Activated naive CD8-positive, alpha-beta T cell (primary cell): Measurements from ENCODE around the gene ZKSCAN3.

Experiments
- H3K27ac Mint-ChIP-seq: one replicate; pipeline ENCODE4 v1.8.0; 2021; ENCODE audit warnings: mixed read lengths
- H3K27me3 Mint-ChIP-seq: one replicate; pipeline ENCODE4 v1.8.0; 2021; ENCODE audit warnings: mixed read lengths
- H3K36me3 Mint-ChIP-seq: one replicate; pipeline ENCODE4 v1.8.0; 2021; ENCODE audit warnings: mixed read lengths
- H3K4me1 Mint-ChIP-seq: one replicate; pipeline ENCODE4 v1.8.0; 2021; ENCODE audit warnings: low read depth, mixed read lengths
- H3K4me3 Mint-ChIP-seq: one replicate; pipeline ENCODE4 v1.8.0; 2021; ENCODE audit warnings: mild to moderate bottlenecking, mixed read lengths
- H3K9me3 Mint-ChIP-seq: one replicate; pipeline ENCODE4 v1.8.0; 2021; ENCODE audit warnings: low read depth, mixed read lengths

ZKSCAN3 gene

GRCh38 chr6:28413681-28414080 is 63.9 kb downstream of the ZKSCAN3 start:
- Mint-ChIP-seq H3K4me1 (no peaks in the 10 kb centered on the region), H3K4me3 (no peak overlapping the region), H3K36me3 (no peaks in the 10 kb centered on the region), H3K27me3 (peaks cover 20% of the 10 kb centered on the region), H3K27ac (no peak overlapping the region), H3K9me3 (no peaks in the 10 kb centered on the region)
